HEK293T (cell line): ENCODE measurements around the gene TTLL1.

ENCODE experiments used
- ARNT ChIP-seq: fragments of 450-650 bp; IDR thresholded peaks from 2 replicates; pipeline ENCODE4 v1.6.1; 2017; ENCODE audit warnings: mild to moderate bottlenecking
- BHLHE40 ChIP-seq: fragments of 450-650 bp; IDR thresholded peaks from 2 replicates; pipeline ENCODE4 v1.6.1; 2016; ENCODE audit warnings: mild to moderate bottlenecking, moderate library complexity, borderline replicate concordance
- ELF4 ChIP-seq: fragments of 450-650 bp; IDR thresholded peaks from 2 replicates; pipeline ENCODE4 v1.6.1; 2017; ENCODE audit warnings: antibody characterized with exemption
- FOXA1 ChIP-seq: fragments of 450-650 bp; IDR thresholded peaks from 2 replicates; pipeline ENCODE4 v1.6.1; 2016; ENCODE audit warnings: mild to moderate bottlenecking
- FOXM1 ChIP-seq: fragments of 450-650 bp; IDR thresholded peaks from 2 replicates; pipeline ENCODE4 v1.6.1; 2017; ENCODE audit warnings: mild to moderate bottlenecking, borderline replicate concordance
- L3MBTL2 ChIP-seq: fragments of 450-650 bp; conservative IDR thresholded peaks from 2 replicates; pipeline ENCODE4 v1.6.1; 2016; ENCODE audit warnings: mild to moderate bottlenecking
- NFRKB ChIP-seq: fragments of 450-650 bp; IDR thresholded peaks from 2 replicates; pipeline ENCODE4 v1.6.1; 2016; ENCODE audit warnings: mild to moderate bottlenecking, moderate library complexity
- PKNOX1 ChIP-seq: fragments of 450-650 bp; IDR thresholded peaks from 2 replicates; pipeline ENCODE4 v1.6.1; 2016
- SP1 ChIP-seq: fragments of 450-650 bp; IDR thresholded peaks from 2 replicates; pipeline ENCODE4 v1.6.1; 2017
- TARDBP ChIP-seq: fragments of 450-650 bp; IDR thresholded peaks from 2 replicates; pipeline ENCODE4 v1.6.1; 2016

GRCh38 chr22:42992886-42993479 lies 96.2 kb downstream of the TTLL1 start:
- TF ChIP-seq SP1 (no peak), FOXM1 (no peak), L3MBTL2 (no peak), ARNT (no peak), PKNOX1 (no peak), TARDBP (no peak), BHLHE40 (no peak), FOXA1 (no peak), ELF4 (no peak), NFRKB (no peak)
